Neutrophil (primary cell): ENCODE data around the gene ITGAL.

ENCODE experiments used
- H3K27ac ChIP-seq: fragments of 200-600 bp; sonication (generic); 2 replicates; pipeline ENCODE4 v1.5.1; 2016; ENCODE audit warnings: mild to moderate bottlenecking, moderate library complexity
- H3K27me3 ChIP-seq: fragments of 200-600 bp; sonication (generic); 2 replicates; pipeline ENCODE4 v1.6.0; 2016; ENCODE audit warnings: mild to moderate bottlenecking
- H3K36me3 ChIP-seq: fragments of 200-600 bp; sonication (generic); 2 replicates; pipeline ENCODE4 v1.5.1; 2017
- H3K4me1 ChIP-seq, 2 experiments: fragments of 200-600 bp in 1 of 2; sonication (generic) in 1 of 2; 1 replicate in 1 of 2; 2 replicates in 1 of 2; pipeline versions ENCODE4 v1.5.1 to v1.6.1; 2013 to 2016; ENCODE audit warnings: low read depth in 1 of 2, low read length in 1 of 2, mild to moderate bottlenecking in 1 of 2, moderate library complexity in 1 of 2; ENCODE audit not compliant: control insufficient read depth in 1 of 2, insufficient read depth in 1 of 2
- H3K4me3 ChIP-seq, 2 experiments: fragments of 200-600 bp in 1 of 2; sonication (generic) in 1 of 2; 1 replicate in 1 of 2; 2 replicates in 1 of 2; pipeline ENCODE4 v1.5.1; 2013 to 2016; ENCODE audit warnings: low read depth in 1 of 2, low read length in 1 of 2, mild to moderate bottlenecking in 1 of 2, moderate library complexity in 1 of 2
- H3K9me3 ChIP-seq: fragments of 200-600 bp; sonication (generic); 2 replicates; pipeline ENCODE4 v1.5.1; 2016
- TF ChIP-seq, protein P1 (sequence below): fragments of 200-600 bp; sonication (generic); IDR thresholded peaks from 2 replicates; pipeline ENCODE4 v1.5.1; 2016; ENCODE audit warnings: antibody characterized with exemption

The ITGAL gene

DNA sequence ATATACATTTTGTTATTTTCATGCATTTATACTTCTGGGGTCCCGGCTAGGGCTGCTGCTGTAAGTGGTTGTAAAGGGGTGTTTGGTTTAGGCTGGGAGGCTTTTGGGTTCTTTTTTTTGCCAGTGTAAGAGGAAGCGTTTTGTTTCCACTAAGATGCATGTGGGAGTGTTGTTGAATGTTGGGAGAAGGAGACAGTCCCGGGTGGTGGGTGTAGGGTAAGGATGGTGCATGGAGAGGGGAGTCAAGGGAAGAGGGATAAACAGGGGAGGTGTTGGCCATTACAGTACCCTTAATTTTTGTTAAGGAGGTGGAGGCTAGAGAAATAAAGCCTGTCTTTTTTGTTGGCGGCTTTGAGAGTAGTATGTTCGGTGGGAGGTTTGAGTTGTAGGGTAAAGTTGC lies 70.5 kb downstream of the ITGAL start:
- TF ChIP-seq, protein P1, sequence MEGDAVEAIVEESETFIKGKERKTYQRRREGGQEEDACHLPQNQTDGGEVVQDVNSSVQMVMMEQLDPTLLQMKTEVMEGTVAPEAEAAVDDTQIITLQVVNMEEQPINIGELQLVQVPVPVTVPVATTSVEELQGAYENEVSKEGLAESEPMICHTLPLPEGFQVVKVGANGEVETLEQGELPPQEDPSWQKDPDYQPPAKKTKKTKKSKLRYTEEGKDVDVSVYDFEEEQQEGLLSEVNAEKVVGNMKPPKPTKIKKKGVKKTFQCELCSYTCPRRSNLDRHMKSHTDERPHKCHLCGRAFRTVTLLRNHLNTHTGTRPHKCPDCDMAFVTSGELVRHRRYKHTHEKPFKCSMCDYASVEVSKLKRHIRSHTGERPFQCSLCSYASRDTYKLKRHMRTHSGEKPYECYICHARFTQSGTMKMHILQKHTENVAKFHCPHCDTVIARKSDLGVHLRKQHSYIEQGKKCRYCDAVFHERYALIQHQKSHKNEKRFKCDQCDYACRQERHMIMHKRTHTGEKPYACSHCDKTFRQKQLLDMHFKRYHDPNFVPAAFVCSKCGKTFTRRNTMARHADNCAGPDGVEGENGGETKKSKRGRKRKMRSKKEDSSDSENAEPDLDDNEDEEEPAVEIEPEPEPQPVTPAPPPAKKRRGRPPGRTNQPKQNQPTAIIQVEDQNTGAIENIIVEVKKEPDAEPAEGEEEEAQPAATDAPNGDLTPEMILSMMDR, result no peak
- Histone ChIP-seq H3K36me3 (no peaks in the 10 kb centered on the region), H3K9me3 (no peaks in the 10 kb centered on the region), H3K4me1 (peaks cover 3 to 5% of the 10 kb centered on the region in 2 experiments), H3K4me3 (no peak overlapping the region), H3K27ac (no peak overlapping the region), H3K27me3 (no peaks in the 10 kb centered on the region)

DNA sequence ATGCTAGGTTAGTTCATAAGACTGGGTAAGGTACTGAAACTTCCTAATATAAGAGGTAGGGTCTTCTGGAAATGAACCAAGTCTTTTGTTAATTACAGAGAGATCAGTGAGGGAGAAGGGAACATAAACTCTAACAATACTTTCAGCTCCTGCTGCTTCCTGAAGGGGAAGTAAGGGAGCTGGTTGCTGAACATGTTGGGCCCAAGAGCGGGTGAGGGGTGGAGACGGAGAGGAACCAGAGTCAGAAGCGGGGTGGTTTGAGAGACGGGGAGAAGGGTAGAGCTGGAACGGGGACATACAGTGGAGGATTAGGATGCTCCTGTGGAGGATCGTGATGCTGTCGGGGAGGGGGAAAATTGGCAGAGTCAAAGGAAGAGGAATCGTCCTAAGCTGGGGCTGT lies 73.6 kb downstream of the ITGAL start:
- H3K36me3 ChIP-seq, result no peaks in the 10 kb centered on the region
- no peaks in the 10 kb centered on the region for H3K27me3 ChIP-seq
- H3K4me3 ChIP-seq, result no peak overlapping the region
- TF ChIP-seq, protein P1, result no peak
- H3K9me3 ChIP-seq, result no peaks in the 10 kb centered on the region
- H3K4me1 ChIP-seq, result peaks cover 3 to 5% of the 10 kb centered on the region in 2 experiments
- H3K27ac ChIP-seq, result no peak overlapping the region

DNA sequence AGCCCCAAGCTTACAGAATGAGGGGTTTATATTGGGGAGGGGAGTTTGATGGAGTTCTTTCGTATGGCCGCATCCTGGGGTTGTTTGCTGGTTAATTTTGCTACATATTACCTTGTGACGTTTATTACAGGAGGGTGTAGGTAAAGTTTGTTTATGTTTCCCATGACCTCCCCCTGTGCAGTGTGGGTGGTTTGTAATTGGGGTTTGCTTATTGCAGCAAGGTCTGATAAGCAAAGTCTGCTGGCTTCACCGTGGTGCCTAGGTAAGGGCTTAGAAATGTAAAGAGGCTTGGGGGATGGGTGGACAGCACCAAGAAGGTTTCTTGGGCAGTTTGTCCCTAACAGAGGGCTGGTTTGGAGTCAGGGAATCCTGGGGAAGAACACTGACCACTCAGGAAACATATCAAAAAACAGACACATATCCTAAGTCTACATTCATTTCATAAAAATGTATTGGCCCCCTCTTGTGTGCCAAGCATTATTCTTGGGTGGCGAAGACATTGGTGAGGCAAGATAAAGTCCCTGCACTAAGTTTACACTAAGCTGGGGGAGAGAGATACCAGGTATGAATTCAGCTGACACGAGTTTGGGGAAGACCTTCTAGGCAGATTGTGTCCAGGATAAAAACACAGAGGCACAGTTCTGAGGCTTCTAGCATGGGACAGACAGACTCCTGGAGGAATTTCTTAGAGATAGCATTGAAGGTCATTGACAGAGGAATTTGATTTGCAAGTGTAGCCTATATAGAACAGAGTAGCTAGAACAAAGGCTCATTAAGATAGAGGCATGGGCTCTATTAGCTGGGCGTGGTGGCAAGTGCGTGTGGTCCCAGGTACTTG lies 76.1 kb downstream of the ITGAL start:
- Histone ChIP-seq H3K9me3 (no peaks in the 10 kb centered on the region), H3K36me3 (no peaks in the 10 kb centered on the region), H3K27ac (no peak overlapping the region), H3K27me3 (no peaks in the 10 kb centered on the region), H3K4me3 (no peak overlapping the region), H3K4me1 (peaks cover 10 to 11% of the 10 kb centered on the region in 2 experiments)
- TF ChIP-seq, protein P1, result no peak

DNA sequence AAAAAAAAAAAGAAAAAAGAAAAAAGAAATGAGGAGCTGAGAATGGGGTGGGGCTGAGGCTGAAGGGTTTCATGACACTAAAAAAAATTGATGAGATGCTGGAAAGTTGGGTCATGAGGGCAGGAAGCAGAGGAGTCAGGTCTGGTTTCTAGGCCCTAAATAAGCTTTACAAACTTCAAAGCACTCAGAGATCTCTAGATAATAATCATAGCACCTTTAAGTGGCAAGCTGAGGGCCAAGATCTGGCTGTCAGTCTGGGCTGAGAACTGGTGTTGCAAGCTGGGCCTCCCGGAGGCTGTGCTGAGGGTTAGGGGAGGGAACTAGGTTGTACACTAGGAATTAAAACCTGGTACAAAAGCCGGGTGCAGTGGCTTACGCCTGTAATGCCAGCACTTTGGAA lies 79.2 kb downstream of the ITGAL start:
- Histone ChIP-seq H3K9me3 (no peaks in the 10 kb centered on the region), H3K36me3 (peaks cover 15% of the 10 kb centered on the region), H3K4me1 (peaks cover 8% of the 10 kb centered on the region in 2 experiments), H3K4me3 (no peak overlapping the region), H3K27me3 (no peaks in the 10 kb centered on the region), H3K27ac (no peak overlapping the region)
- TF ChIP-seq, protein P1, result no peak

DNA sequence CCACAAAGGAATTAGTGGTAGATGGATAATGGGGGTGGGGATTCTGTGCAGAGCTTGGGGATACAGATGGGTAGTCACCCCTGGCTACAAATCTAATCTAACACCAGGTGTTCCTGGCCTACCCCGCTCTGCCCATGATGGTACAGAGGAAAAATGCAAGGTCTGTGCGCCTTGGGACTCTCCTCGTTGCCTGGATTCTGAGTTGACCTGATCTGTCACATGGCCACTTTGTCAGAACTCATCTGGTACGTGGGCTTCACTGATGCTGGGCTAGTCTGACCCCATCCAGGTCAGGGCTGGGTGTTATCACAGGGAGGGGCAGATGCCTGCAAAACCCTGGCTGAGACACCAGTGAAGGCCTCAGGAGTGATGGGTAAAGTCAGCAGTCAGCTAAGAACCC lies 80.4 kb downstream of the ITGAL start:
- TF ChIP-seq, protein P1, result no peak
- Histone ChIP-seq H3K27ac (peak overlapping the region; percentile 26), H3K36me3 (peaks cover 15% of the 10 kb centered on the region), H3K27me3 (no peaks in the 10 kb centered on the region), H3K9me3 (no peaks in the 10 kb centered on the region), H3K4me3 (no peak overlapping the region), H3K4me1 (peaks cover 16 to 17% of the 10 kb centered on the region in 2 experiments)
